Sigmoid colon (tissue), 7 donors: ENCODE results near the gene KBTBD12. TPM values are rescaled to one million over a fixed set of nuclear protein-coding genes. Genes with fewer than 3 reads are reported as not detected.

Source experiments
- DNase-seq: peaks from one replicate; pipeline ENCODE4 v3.0.0-alpha.2; 2019
- H3K27ac ChIP-seq, 4 donors: fragments of 200-600 bp; sonication (generic); one replicate each; pipeline ENCODE4 v1.5.1; 2016 to 2019; ENCODE audit warnings: mild to moderate bottlenecking in 1 of 4
- H3K27me3 ChIP-seq, 3 donors: fragments of 200-600 bp; sonication (generic); one replicate each; pipeline ENCODE4 v1.5.1; 2019; ENCODE audit warnings: mild to moderate bottlenecking in 1 of 3
- H3K36me3 ChIP-seq, 4 donors: fragments of 200-600 bp; sonication (generic); one replicate each; pipeline ENCODE4 v1.5.1; 2016 to 2019
- H3K4me1 ChIP-seq, 4 donors: fragments of 200-600 bp; sonication (generic); one replicate each; pipeline ENCODE4 v1.5.1; 2017 to 2019
- H3K4me3 ChIP-seq, 4 donors: fragments of 200-600 bp; sonication (generic); one replicate each; pipeline ENCODE4 v1.5.1; 2017 to 2019; ENCODE audit warnings: mild to moderate bottlenecking in 2 of 4, moderate library complexity in 1 of 4
- H3K9me3 ChIP-seq, 4 donors: fragments of 200-600 bp in 3 of 4; sonication (generic) in 3 of 4; one replicate each; pipeline versions ENCODE4 v1.5.1 to v1.6.1; 2013 to 2019
- EP300 ChIP-seq, 4 donors: sonication (generic); formaldehyde crosslinking; IDR thresholded peaks; one replicate each; pipeline ENCODE4 v1.6.1; 2017; ENCODE audit warnings: antibody characterized with exemption in 4 of 4
- POLR2A ChIP-seq, 2 donors: fragments of 450-650 bp; IDR thresholded peaks; one replicate each; pipeline ENCODE4 v1.6.1; 2016; ENCODE audit warnings: antibody characterized with exemption in 2 of 2, mild to moderate bottlenecking in 2 of 2, moderate library complexity in 2 of 2
- POLR2AphosphoS5 ChIP-seq, 4 donors: sonication (generic); formaldehyde crosslinking; IDR thresholded peaks; one replicate each; pipeline ENCODE4 v1.6.1; 2017; ENCODE audit warnings: antibody characterized with exemption in 4 of 4
- WGBS, 2 donors: extraction: QIAGEN DNeasy Blood & Tissue Kit; methylation state at CpG; one replicate each; pipeline ENCODE4 v1.1.7; 2013; 5-methylcytosine and 5-hydroxymethylcytosine counted together
- intact Hi-C: fragments of 100-400 bp; cut with DNase I; formaldehyde crosslinking; loops from one replicate; pipeline ENCODE4 v1.15.1; 2023
- polyA plus RNA-seq, 3 donors: library from polyadenylated mRNA; stranded (reverse); fragments of 200-250 nt; gene quantifications; one replicate each; pipeline ENCODE4 v1.2.3, GENCODE V29; 2013
- total RNA-seq, 4 donors: library from RNA; depleted of rRNA; stranded (reverse); fragments of >200 nt; gene quantifications; one replicate each; pipeline ENCODE4 v1.1.0, GENCODE V29; 2016
- TF ChIP-seq, protein P1 (sequence below), 4 experiments: fragments of 450-650 bp in 3 of 4; fragments of 200-600 bp in 1 of 4; IDR thresholded peaks; one replicate each; pipeline ENCODE4 v1.5.1; 2016 to 2019; ENCODE audit warnings: antibody characterized with exemption in 4 of 4, mild to moderate bottlenecking in 3 of 4, moderate library complexity in 2 of 4
- donor health status: healthy with polysubstance abuse.
- donor health status: Bipolar disorder and iron deficiency.
- donor health status: healthy.

KBTBD12 gene
- total and polyA plus RNA-seq, 7 donors, result 1.3 to 5.9 (median 2.5) TPM

DNA sequence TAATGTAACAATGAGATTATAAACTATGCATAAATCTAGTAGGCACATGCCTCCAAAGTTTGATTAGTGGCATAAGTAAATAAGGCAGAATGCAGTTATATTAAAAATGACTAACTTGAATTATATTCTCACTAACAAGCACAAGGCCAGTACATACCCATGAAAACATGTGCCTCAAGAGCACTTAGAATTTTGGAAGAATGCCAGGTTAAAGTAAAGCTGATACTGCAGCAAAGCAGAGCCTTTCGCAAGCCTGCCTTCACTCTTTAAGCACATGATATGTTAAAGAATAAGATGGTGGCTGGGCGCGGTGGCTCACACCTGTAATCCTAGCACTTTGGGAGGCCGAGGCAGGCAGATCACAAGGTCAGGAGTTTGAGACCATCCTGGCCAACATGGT lies 49.0 kb downstream of the KBTBD12 start:
- Histone ChIP-seq H3K4me3 (no peak overlapping the region), H3K9me3 (no peaks in the 10 kb centered on the region), H3K4me1 (peaks cover 0 to 43% (median 30%) of the 10 kb centered on the region in 4 donors), H3K36me3 (no peaks in the 10 kb centered on the region), H3K27me3 (no peaks in the 10 kb centered on the region), H3K27ac (no peak overlapping the region)
- TF ChIP-seq POLR2A (IDR thresholded peaks at IDR 0.05) (no peak), EP300 (IDR thresholded peaks at IDR 0.05) (no peak), POLR2AphosphoS5 (IDR thresholded peaks at IDR 0.05) (no peak)
- TF ChIP-seq, protein P1, sequence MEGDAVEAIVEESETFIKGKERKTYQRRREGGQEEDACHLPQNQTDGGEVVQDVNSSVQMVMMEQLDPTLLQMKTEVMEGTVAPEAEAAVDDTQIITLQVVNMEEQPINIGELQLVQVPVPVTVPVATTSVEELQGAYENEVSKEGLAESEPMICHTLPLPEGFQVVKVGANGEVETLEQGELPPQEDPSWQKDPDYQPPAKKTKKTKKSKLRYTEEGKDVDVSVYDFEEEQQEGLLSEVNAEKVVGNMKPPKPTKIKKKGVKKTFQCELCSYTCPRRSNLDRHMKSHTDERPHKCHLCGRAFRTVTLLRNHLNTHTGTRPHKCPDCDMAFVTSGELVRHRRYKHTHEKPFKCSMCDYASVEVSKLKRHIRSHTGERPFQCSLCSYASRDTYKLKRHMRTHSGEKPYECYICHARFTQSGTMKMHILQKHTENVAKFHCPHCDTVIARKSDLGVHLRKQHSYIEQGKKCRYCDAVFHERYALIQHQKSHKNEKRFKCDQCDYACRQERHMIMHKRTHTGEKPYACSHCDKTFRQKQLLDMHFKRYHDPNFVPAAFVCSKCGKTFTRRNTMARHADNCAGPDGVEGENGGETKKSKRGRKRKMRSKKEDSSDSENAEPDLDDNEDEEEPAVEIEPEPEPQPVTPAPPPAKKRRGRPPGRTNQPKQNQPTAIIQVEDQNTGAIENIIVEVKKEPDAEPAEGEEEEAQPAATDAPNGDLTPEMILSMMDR (IDR thresholded peaks at IDR 0.05), result no peak
- intact Hi-C loops, result no loop called here
- 84 to 92% methylated on average over 4 of the region's 4 CpGs for WGBS, 2 donors
- DNase-seq, result no peak

DNA sequence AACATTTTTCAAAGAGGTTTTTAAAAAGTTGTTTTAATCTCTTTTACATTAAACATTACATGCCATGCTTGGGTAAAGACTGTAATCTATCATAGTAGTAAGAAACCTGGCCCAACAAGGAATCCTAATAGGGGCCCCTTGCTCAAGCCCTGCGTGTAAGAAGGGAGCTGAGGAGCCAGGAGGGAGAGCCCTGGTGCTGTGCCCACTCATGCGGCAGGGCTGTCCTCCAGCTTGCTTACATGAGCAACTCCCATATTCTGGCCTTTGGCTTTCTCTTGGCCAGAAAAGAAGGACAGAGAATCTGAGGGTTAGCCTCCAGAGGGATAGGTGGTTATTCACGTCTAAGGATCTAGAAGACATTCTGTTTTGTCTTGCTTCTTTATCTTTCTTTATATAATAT lies 49.8 kb downstream of the KBTBD12 start:
- no peaks in the 10 kb centered on the region for H3K27me3 ChIP-seq
- H3K4me1 ChIP-seq, result peaks cover 0 to 43% (median 30%) of the 10 kb centered on the region in 4 donors
- TF ChIP-seq, protein P1 (IDR thresholded peaks at IDR 0.05), result no peak
- TF ChIP-seq EP300 (IDR thresholded peaks at IDR 0.05) (no peak), POLR2A (IDR thresholded peaks at IDR 0.05) (no peak), POLR2AphosphoS5 (IDR thresholded peaks at IDR 0.05) (no peak)
- no peaks in the 10 kb centered on the region for H3K9me3 ChIP-seq
- WGBS, 2 donors, result 89 to 93% methylated on average over 3 of the region's 3 CpGs
- intact Hi-C loops, result no loop called here
- no peak overlapping the region for H3K4me3 ChIP-seq
- DNase-seq, result no peak
- no peaks in the 10 kb centered on the region for H3K36me3 ChIP-seq
- H3K27ac ChIP-seq, result no peak overlapping the region

DNA sequence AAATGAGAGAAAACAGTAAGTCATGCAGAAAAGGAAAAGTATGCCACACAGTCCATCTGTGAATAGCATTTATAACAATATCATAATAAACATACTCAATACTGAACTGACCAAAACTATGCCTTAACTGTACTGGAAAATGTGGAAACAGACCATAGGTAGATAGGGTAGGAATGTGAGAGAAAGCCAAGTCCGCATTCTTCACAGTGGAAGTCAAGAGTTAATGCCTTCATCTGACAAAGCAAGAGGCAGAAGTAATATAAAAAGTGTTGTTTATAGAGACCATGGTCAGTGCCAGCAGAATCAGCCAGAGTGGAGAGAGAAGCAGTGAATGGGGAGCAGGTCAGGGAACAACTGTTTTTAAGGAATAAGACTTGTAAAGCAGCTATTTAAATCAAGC lies 52.3 kb downstream of the KBTBD12 start:
- no peak overlapping the region for H3K27ac ChIP-seq
- DNase-seq, result no peak
- no peak overlapping the region for H3K4me3 ChIP-seq
- no peaks in the 10 kb centered on the region for H3K27me3 ChIP-seq
- TF ChIP-seq POLR2AphosphoS5 (IDR thresholded peaks at IDR 0.05), result no peak
- no peak for TF ChIP-seq EP300 (IDR thresholded peaks at IDR 0.05)
- no peak for TF ChIP-seq POLR2A (IDR thresholded peaks at IDR 0.05)
- TF ChIP-seq, protein P1 (IDR thresholded peaks at IDR 0.05), result no peak
- H3K36me3 ChIP-seq, result no peaks in the 10 kb centered on the region
- intact Hi-C loops, result no loop called here
- H3K4me1 ChIP-seq, result peaks cover 0 to 30% (median 19%) of the 10 kb centered on the region in 4 donors
- WGBS, 2 donors, result 85 to 88% methylated on average over 1 of the region's 1 CpG
- no peaks in the 10 kb centered on the region for H3K9me3 ChIP-seq

DNA sequence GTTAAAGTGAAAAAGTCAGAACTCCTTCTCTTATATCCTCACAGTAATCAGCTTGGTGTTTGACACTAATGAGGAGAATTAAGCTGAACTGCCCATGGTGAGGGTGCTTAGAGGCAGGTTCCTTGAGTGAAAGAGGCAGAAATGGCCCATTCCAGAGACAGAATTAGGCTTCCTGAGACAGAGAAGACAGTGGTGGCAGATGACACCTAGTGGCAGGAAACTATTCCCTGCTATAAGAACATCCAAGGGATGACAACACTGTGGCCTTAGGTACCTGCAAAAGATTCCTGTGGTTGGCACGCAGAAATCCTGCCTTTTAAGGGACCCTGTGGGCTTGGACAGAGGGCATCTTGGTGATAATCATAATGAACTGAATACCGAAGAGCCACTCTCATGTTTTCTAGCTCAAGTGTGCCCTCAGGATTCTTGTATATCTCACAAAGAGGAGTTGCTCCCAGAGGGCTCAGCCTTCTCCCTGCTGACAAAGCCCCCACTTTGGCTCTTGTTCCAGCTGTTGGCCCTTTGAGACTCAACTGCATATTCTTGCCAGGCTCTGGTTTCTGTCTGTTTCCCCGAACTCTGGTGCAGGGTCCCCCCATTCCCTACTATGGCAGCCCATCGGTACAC lies 56.0 kb downstream of the KBTBD12 start:
- Histone ChIP-seq H3K27ac (no peak overlapping the region), H3K4me1 (peaks cover 0 to 17% (median 15%) of the 10 kb centered on the region in 4 donors), H3K27me3 (no peaks in the 10 kb centered on the region), H3K9me3 (no peaks in the 10 kb centered on the region), H3K4me3 (no peak overlapping the region), H3K36me3 (no peaks in the 10 kb centered on the region)
- intact Hi-C loops, result loop anchor here (2.0 kb wide), 1 partner anchor 318 kb away; no protein-coding TSS in a partner anchor
- no peak for DNase-seq
- no peak for TF ChIP-seq POLR2A (IDR thresholded peaks at IDR 0.05)
- TF ChIP-seq, protein P1 (IDR thresholded peaks at IDR 0.05), result peak in 3 of 4 experiments; percentile 36 to 51 (median 37)
- 72 to 76% methylated on average over 4 of the region's 4 CpGs for WGBS, 2 donors

DNA sequence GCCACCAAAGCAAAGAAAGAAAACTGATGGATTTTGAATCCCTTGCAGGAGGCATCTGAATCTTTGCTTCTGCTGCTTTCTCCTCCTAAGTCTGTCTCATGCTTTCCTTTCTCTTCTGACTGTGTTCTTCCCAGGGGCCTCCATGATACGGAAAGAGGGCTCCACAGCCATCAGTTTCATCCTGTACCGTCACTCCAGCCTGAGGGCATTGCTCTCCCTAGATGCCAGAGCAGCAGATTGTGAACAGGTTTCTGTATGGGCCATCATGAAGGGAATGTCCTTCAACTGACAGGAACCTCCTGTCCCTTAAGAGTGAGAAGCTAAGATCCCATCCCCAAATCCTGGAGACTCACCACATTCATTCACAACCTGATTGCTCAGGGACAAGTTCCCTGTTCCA lies 59.2 kb downstream of the KBTBD12 start:
- Histone ChIP-seq H3K4me3 (no peak overlapping the region), H3K27me3 (no peaks in the 10 kb centered on the region), H3K27ac (no peak overlapping the region), H3K4me1 (no peaks in the 10 kb centered on the region), H3K36me3 (no peaks in the 10 kb centered on the region), H3K9me3 (no peaks in the 10 kb centered on the region)
- TF ChIP-seq POLR2AphosphoS5 (IDR thresholded peaks at IDR 0.05) (no peak), POLR2A (IDR thresholded peaks at IDR 0.05) (no peak), EP300 (IDR thresholded peaks at IDR 0.05) (no peak)
- TF ChIP-seq, protein P1 (IDR thresholded peaks at IDR 0.05), result no peak
- 91 to 93% methylated on average over 2 of the region's 2 CpGs for WGBS, 2 donors
- DNase-seq, result no peak
- intact Hi-C loops, result no loop called here
